Thymus (tissue), 11 donors: ENCODE measurements around the gene WFS1. TPM values are rescaled to one million over a fixed set of nuclear protein-coding genes. Genes with fewer than 3 reads are reported as not detected.

Source experiments
- DNase-seq, 9 donors: peaks; one replicate each; pipeline ENCODE4 v3.0.0-alpha.2; 2013; ENCODE audit warnings: low spot score in 9 of 9, low read depth in 6 of 9, missing footprints in 1 of 9
- H3K27ac ChIP-seq, 2 donors: one replicate each; pipeline ENCODE4 v1.5.1; 2013; ENCODE audit warnings: control low read depth in 1 of 2, low read depth in 1 of 2, low read length in 1 of 2, mild to moderate bottlenecking in 1 of 2, moderate library complexity in 1 of 2
- H3K27me3 ChIP-seq, 2 donors: one replicate each; pipeline ENCODE4 v1.5.1; 2013; ENCODE audit warnings: low read length in 1 of 2; ENCODE audit not compliant: control insufficient read depth in 2 of 2, insufficient read depth in 1 of 2
- H3K36me3 ChIP-seq, 2 donors: one replicate each; pipeline ENCODE4 v1.5.1; 2013; ENCODE audit warnings: low read length in 1 of 2, mild to moderate bottlenecking in 1 of 2, moderate library complexity in 1 of 2; ENCODE audit not compliant: control insufficient read depth in 2 of 2, insufficient read depth in 2 of 2
- H3K4me1 ChIP-seq, 2 donors: one replicate each; pipeline ENCODE4 v1.5.1; 2013; ENCODE audit warnings: low read length in 2 of 2; ENCODE audit not compliant: control insufficient read depth in 2 of 2, insufficient read depth in 2 of 2
- H3K4me3 ChIP-seq, 2 donors: one replicate each; pipeline ENCODE4 v1.5.1; 2013; ENCODE audit warnings: low read length in 2 of 2, control low read depth in 1 of 2, mild to moderate bottlenecking in 1 of 2
- H3K9me3 ChIP-seq, 2 donors: one replicate each; pipeline ENCODE4 v1.5.1; 2013; ENCODE audit warnings: low read length in 1 of 2, mild to moderate bottlenecking in 1 of 2; ENCODE audit not compliant: control insufficient read depth in 2 of 2, insufficient read depth in 1 of 2
- WGBS: extraction: QIAGEN DNeasy Blood & Tissue Kit; methylation state at CpG from one replicate; pipeline ENCODE4 v1.1.7; 2013; 5-methylcytosine and 5-hydroxymethylcytosine counted together
- polyA plus RNA-seq: library from polyadenylated mRNA; stranded (reverse); fragments of 200-250 nt; gene quantifications from one replicate; pipeline ENCODE4 v1.2.3, GENCODE V29; 2013
- total RNA-seq: library from RNA; stranded (reverse); fragments of 120-200 nt; gene quantifications from one replicate; pipeline ENCODE4 v1.2.4, GENCODE V29; 2013
- donor health status: healthy.

The WFS1 gene
- total and polyA plus RNA-seq, 2 donors: 1.5 to 5.1 TPM

DNA sequence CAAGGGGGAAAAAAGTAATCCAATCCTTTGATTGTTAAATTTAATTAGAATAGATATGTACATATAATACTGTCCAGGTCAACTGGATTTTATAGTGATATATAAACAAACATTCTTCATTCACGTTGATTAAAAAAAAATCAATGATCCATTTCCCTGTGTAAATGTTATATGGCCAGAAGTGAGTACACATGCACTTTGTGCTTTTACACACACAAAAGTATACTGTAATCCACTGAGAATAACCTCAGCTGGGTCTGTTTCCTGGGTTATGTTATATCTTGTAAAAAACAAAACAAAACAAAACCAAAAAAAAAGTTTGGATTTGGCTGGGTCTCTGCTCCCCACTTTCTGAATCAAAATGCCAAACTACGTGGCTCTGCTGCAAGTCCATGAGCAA is 51.7 kb downstream of the WFS1 start:
- no peak overlapping the region for H3K27ac ChIP-seq
- no peak overlapping the region for H3K4me3 ChIP-seq
- H3K36me3 ChIP-seq: no peaks in the 10 kb centered on the region
- peaks cover 4 to 18% of the 10 kb centered on the region in 2 donors for H3K27me3 ChIP-seq
- DNase-seq: no peak
- no peaks in the 10 kb centered on the region for H3K9me3 ChIP-seq
- 92% methylated on average over 2 of the region's 2 CpGs for WGBS
- H3K4me1 ChIP-seq: no peaks in the 10 kb centered on the region

DNA sequence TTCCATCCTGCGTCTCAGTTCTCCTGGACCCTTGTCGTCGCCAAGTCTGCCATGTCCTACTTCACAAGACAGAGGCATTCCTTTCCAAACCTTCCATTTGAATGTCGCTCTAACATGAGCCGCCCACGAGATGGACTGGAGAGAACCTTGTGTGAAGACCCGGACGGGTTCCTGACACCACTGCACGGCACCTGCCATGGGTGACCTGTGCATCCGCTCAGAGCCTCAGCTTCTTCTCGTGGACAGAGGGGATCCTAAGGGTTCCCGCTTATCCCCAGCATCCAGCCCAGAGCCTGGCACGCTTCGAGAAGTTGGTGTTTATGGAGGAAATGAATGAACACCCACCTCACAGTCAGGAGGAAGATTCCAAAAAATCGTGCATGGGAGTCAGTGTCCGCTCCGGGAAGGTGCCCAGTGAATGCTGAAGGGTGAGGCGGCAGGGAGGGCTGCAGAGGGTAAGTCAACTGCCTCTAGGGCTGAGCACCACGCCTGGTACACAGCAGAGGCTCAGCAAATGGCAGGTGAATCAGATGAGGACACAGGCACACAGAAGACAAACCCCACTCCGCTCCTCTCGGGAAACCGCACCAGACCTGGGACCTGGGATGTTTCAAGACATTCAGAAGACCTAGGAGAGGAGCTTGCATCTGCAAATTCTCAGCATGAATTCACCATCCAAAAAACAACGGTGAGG is 52.6 kb downstream of the WFS1 start:
- WGBS: 92% methylated on average over 23 of the region's 23 CpGs
- no peak for DNase-seq
- no peaks in the 10 kb centered on the region for H3K36me3 ChIP-seq

GRCh38 chr4:6322761-6323566 is 53.3 kb downstream of the WFS1 start:
- no peak for DNase-seq
- no peaks in the 10 kb centered on the region for H3K36me3 ChIP-seq
- 66% methylated on average over 33 of the region's 33 CpGs for WGBS

More for the DNA sequence above, 52.6 kb downstream of the WFS1 start:
- no peak overlapping the region for H3K27ac ChIP-seq
- no peaks in the 10 kb centered on the region for H3K4me1 ChIP-seq
- H3K9me3 ChIP-seq: no peaks in the 10 kb centered on the region
- no peak overlapping the region for H3K4me3 ChIP-seq
- H3K27me3 ChIP-seq: peaks cover 4 to 18% of the 10 kb centered on the region in 2 donors

DNA sequence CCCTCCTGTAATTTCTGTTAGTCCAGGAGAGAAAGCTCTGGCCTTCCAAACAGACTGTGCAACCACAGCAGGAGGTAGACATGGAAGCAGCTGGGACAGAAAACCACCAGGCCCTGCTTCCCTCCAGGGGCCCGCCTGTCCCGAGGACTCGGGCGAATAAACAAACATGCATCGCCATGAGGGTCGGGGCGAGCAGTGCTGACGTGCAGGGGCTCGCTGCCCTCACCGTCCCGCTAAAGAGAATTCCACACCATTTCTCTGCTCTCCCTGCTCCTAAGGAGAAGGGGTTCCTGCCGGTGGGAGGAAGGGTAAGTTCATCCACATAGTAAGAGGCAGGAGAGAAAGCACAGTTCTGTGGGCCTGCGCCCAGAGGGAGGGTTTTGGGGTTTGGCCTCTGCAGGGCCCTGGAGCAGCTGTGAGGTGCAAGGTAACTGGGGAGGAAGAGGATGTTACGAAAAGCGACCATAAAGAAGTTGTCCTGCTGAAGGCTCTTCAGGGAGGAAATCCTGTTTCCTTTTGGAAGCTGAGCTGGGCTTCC is 54.9 kb downstream of the WFS1 start:
- H3K27me3 ChIP-seq: peaks cover 4 to 25% of the 10 kb centered on the region in 2 donors
- H3K4me1 ChIP-seq: no peaks in the 10 kb centered on the region
- 30% methylated on average over 15 of the region's 15 CpGs for WGBS
- no peak overlapping the region for H3K4me3 ChIP-seq
- DNase-seq: no peak
- H3K27ac ChIP-seq: no peak overlapping the region
- no peaks in the 10 kb centered on the region for H3K36me3 ChIP-seq
- H3K9me3 ChIP-seq: no peaks in the 10 kb centered on the region

More at GRCh38 chr4:6322761-6323566, 53.3 kb downstream of the WFS1 start:
- Histone ChIP-seq H3K27me3 (peaks cover 4 to 24% of the 10 kb centered on the region in 2 donors), H3K4me1 (no peaks in the 10 kb centered on the region), H3K9me3 (no peaks in the 10 kb centered on the region), H3K27ac (no peak overlapping the region), H3K4me3 (no peak overlapping the region)

- Histone ChIP-seq H3K27me3 (peaks cover 4 to 25% of the 10 kb centered on the region in 2 donors), H3K27ac (no peak overlapping the region), H3K36me3 (no peaks in the 10 kb centered on the region), H3K9me3 (no peaks in the 10 kb centered on the region), H3K4me3 (no peak overlapping the region), H3K4me1 (no peaks in the 10 kb centered on the region)
- WGBS: 34% methylated on average over 22 of the region's 22 CpGs
- DNase-seq: no peak
Observed at GRCh38 chr4:6324999-6325787, 55.5 kb downstream of the WFS1 start.

DNA sequence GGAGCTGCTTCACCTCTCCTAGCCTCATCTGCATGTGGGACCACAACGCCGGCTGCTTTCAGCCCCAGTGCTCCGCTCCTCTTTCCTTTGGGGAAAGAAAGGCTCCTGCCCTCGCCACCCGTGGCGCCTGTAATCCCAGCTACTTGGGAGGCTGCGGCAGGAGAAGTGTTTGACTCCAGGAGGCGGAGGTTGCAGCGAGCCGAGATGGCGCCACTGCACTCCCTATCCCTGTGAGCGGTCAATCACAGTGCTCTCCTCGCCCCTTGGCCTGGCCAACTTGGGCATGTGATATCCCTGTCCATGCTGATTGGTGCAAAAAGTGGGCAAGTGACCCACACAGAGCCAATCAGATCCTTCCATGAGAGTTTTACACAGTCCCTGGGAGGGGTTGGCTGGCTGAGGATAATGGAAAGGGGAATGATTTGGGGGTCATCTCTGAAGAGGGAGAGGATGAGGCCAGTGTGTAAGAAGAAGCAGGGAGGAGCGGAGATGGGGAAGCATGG is 56.2 kb downstream of the WFS1 start:
- Histone ChIP-seq H3K9me3 (no peaks in the 10 kb centered on the region), H3K27ac (no peak overlapping the region), H3K27me3 (peaks cover 4 to 25% of the 10 kb centered on the region in 2 donors), H3K4me3 (no peak overlapping the region), H3K36me3 (no peaks in the 10 kb centered on the region), H3K4me1 (no peaks in the 10 kb centered on the region)
- DNase-seq: no peak
- 89% methylated on average over 14 of the region's 14 CpGs for WGBS

- Histone ChIP-seq H3K36me3 (no peaks in the 10 kb centered on the region), H3K4me3 (no peak overlapping the region), H3K4me1 (no peaks in the 10 kb centered on the region), H3K9me3 (no peaks in the 10 kb centered on the region), H3K27me3 (peaks cover 4 to 25% of the 10 kb centered on the region in 2 donors), H3K27ac (no peak overlapping the region)
- 97% methylated on average over 28 of the region's 28 CpGs for WGBS
- DNase-seq: no peak
Observed at GRCh38 chr4:6326312-6327060, 56.8 kb downstream of the WFS1 start.

- no peaks in the 10 kb centered on the region for H3K4me1 ChIP-seq
- H3K4me3 ChIP-seq: no peak overlapping the region
- peaks cover 0 to 5% of the 10 kb centered on the region in 2 donors for H3K9me3 ChIP-seq
- H3K27me3 ChIP-seq: peaks cover 4 to 25% of the 10 kb centered on the region in 2 donors
- 23% methylated on average over 21 of the region's 21 CpGs for WGBS
- peak; percentile 4 to 64 (median 40) for DNase-seq
- no peaks in the 10 kb centered on the region for H3K36me3 ChIP-seq
- no peak overlapping the region for H3K27ac ChIP-seq
Observed at GRCh38 chr4:6327220-6327917, 57.7 kb downstream of the WFS1 start.
